Epidermal melanocyte (primary cell): ENCODE results near the gene TMEM150C.
A peak's percentile ranks its signal among the peaks of the same experiment; 100 is the strongest.
"Not testable (repeated sequence)": the region's sequence is repeated elsewhere in the genome, so short reads cannot be mapped to it uniquely, and the experiment has no call there.

Source experiments
- DNase-seq: peaks from one replicate; pipeline ENCODE4 v3.0.0; 2011; ENCODE audit warnings: low spot score; ENCODE audit not compliant: insufficient read length

Gene TMEM150C

DNA sequence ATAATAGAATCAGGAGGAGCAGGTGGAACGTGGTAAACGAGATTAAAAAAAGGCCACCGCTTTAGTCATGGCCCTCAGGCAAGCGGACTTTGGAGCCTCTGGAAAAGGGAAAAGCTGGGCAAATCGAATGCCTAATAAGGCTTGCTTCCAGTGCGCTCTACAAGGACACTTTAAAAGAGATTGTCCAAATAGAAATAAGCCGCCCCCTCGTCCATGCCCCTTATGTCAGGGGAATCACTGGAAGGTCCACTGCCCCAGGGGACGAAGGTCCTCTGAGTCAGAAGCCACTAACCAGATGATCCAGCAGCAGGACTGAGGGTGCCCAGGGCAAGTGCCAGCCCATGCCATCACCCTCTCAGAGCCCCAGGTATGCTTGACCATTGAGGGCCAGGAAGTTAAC, 84.3 kb downstream of the TMEM150C start:
- DNase-seq, result not testable (repeated sequence)

DNA sequence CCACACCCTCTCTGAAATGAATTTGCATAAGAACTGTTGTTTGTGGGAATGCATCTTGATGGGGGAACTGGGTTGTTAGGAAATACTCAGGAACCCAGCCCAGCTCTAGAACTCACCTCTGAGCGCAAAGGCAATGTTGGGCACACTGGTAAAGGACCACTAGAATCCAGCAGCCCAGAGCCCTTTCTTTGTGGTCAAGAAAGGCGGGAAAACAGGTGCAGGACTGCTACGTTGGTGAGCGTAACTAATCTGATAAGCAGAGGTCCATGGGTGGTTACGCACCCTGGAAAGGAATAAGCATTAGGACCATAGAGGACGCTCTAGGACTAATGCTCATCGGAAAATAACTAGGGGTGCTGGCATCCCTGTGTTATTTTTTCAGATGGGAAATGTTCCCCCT, 85.9 kb downstream of the TMEM150C start:
- DNase-seq, result not testable (repeated sequence)

DNA sequence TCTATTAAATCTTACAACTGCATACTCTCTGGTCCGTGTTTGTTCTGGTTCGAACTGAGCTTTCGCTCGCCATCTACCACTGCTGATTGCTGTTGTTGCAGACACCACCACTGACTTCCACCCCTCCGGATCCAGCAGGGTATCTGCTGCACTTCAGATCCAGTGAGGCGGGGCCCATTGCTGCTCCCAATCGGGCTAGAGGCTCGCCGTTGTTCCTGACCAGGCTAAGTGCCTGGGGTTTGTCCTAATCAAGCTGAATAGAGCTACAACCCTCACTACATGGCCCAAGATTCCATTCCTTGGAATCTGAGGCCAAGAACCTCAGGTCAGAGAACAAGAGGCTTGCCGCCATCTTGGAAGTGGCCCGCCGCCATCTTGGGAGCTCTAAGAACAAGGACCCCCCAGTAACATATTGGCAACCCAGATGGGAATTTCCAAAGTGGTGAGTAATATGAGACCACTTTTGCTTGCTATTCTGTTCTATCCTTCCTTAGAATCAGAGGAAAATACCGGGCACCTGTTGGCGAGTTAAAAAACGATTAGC, 88.1 kb downstream of the TMEM150C start:
- no peak for DNase-seq

DNA sequence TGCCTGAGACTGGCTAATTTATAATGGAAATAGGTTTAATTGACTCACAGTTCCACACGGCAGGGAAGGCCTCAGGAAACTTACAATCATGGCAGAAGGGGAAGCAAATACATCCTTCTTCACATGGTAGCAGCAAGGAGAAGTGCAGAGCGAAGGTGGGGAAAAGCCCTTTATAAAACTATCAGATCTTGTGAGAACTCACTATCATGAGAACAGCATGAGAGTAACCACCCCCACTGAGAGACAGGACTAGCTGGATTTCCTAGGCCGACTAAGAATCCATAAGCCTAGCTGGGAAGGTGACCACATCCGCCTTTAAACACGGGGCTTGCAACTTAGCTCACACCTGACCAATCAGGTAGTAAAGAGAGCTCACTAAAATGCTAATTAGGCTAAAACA, 88.7 kb downstream of the TMEM150C start:
- DNase-seq, result not testable (repeated sequence)

DNA sequence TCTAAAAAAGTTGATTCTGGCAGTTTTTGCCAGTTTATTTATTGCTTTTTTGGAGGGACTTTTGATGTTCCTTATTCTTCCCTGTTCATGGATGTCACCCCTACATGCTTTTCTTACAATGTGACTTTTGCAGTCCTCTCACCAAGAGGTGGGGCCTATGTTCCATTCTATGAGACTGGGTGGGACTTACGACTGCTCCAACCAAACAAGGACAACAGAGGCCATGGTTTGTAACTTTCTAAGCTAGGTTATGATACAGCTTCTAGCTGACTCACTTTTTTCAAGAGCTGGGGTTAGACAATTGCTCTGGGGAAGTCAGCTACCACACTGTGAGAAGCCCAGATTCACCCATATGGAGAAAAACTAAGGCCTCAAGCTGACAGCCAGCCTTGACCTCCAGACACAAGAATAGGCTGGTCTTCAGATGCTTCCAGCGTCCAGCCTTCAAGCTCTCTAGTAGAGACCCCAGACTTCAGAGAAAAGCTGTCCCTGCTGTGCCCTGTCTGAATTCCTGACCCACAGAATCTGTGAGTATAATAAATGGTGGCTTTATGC, 91.9 kb downstream of the TMEM150C start:
- DNase-seq, result no peak

DNA sequence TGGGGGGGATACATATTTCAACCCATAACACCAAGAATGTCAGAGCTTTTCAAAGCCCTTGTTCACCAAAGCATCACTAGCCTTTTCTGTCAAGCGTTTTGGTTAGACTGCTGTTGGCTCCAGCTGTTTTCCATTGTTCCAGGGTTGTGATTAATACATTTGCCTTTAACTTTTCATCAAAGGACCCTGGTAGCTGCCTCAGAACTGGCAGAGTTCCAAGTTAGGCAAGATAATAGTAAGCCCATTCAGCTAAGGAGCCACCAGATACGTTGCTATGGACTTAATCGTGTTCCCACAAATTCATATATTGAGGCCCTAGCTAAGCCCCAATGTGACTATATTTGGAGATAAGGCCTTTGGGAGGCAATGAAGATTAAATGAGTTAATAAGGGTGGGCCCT, 94.3 kb downstream of the TMEM150C start:
- DNase-seq, result no peak

DNA sequence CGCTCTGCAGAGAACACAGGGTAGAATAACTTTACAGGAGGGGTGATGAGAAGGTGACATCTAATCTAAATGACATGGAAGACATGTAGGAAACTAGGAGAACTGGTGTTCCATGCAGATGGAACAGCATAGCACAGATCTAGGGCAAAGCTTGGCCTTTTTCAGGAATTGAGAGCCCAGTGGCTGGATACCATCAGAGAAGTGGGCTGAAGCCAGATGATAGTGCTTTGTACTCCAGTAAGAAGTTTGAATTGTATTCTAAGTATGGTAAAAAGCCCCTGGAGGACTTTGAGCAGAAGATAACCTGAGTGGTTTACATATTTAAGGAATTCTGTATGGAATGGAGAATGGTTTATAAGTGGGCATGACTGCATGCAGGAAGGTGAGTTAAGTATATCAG, 98.6 kb downstream of the TMEM150C start:
- DNase-seq, result no peak

DNA sequence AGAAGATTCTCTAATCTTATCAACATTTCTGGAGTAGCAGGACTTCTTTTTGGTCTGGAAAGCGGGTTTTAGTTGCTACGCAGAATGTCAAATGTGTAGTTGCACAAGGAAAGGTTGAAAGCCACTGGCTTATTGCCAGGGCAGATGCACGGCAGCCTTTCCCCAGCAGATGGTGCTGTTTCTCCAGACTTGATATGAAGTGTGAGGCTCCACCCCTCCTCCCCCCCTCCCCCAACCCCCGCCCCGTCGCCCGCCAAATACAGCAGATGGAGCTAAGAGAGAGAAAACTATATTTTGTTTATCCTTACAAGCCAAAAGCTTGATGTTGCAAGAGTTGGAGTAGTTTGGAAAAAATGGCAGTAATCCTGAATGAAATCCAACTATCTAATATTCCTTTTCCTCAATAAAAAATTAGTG, 99.4 kb downstream of the TMEM150C start:
- DNase-seq, result peak; percentile 73

DNA sequence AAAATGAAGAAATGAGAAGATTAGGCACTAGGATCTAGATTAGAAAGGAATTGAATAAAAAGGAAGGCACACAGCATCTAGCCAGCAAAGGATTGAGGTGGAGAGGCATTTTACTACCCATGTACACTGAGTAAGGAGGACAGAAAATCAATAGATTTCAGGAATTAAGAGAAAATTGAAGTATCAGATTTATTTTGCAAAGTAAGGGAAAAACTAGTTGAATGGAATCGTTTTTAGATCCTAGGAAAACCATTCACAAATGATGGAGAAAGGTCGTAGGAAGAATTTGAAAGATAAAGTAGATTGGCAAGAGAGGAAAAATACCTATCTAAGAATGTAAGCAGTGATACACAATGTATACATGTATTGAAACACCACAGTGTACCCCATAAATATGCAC, 100.1 kb downstream of the TMEM150C start:
- no peak for DNase-seq

DNA sequence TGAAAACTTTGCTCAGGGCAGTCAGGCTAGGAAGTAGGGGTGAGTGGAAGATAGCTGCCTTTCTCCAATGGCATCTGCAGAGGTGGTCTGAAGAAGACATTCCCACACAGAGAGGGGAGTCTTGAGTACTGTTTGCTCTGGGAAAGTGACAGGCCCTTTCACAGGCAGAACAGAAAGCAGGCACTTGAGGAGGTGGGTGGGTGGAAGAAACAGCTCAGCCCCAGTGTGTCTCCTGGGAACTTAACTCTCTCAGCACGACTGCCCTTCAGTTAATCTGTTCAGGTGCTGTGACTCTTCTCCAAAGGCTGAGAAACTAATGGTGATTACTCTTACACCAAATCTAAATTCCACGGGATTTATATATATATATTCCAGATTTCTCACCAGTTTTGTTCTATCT, 103.1 kb downstream of the TMEM150C start:
- DNase-seq, result no peak

DNA sequence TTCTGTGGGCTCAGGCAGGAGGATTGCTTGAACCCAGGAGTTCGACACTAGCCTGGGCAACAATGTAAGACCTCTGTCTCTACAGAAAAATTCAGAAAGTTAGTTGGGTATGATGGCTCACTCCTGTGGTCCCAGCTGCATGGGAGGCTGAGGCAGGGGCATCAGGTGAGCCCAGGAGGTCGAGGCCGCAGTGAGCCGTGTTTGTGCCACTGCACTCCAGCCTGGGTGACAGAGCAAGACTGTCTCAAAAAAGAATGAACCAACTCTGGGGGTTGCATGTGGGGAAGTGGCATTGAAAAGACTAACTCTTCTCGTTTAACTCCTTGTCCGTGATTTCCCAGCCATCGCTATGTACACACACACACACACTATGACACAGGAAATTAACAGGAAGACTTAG, 104.5 kb downstream of the TMEM150C start:
- no peak for DNase-seq

DNA sequence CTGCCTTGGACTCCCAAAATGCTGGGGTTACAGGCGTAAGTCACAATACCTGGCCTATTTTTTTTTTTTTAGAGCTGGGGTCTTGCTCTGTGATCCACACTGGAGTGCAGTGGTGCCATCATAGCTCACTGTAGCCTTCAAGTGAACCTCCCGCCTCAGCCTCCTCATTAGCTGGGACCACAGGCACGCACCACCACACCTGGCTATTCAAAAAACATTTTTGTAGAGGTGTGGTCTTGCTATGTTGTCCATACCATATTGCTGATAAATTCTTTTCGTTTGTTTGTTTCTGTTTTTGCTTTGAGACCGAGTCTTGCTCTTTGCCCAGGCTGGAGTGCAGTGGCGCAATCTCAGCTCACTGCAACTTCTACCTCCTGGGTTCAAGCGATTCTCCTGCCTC, 109.8 kb downstream of the TMEM150C start:
- DNase-seq, result no peak

DNA sequence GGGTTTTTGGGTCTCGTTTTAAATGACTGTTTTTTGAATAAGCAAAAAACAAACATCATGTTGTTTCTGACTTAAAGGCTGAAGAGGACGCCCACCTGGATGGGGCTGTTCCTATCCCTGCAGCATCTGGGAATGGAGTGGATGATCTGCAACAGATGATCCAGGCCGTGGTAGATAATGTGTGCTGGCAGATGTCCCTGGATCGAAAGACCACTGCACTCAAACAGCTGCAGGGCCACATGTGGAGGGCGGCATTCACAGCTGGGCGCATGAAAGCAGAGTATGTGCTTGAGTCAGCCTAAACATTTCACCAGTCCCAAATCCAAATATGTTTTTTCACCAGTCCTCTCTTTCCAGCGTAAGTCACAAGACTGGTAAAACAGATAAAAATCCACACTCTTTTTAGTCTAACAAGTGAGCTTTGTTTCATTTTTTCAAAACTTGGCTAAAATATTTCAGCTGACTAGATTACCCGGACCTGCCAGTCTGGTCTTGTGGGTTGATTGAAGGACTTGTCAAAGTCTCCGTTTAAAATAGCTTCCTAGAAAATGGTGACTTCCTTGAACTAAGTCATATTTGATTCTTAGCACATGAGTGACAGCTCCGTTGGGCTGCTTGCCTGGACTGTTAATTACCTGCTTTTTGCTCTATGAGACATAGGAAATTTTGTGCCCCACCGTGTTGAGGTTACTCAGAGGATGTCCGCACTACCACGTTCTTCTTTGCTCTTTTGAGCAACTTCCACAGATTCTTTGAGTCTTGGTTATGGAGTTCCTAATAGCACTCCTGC, 110.6 kb downstream of the TMEM150C start:
- no peak for DNase-seq

DNA sequence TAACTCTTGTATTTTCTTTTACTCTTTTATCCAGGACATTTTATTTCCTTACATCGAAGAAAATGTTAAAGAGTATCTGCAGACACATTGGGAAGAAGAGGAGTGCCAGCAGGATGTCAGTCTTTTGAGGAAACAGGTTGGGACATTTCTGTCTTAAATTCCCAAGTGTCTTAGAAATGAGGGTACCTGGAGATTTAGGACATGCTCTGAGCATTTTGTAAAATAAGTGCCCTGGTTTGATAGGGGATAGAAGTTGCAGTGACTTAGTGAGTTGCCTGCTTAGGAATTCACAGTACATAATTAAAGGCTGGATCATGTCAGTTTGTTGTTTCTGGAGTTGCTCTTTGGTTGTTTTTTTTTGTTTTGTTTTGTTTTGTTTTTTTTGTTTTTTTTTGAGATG, 113.9 kb downstream of the TMEM150C start:
- DNase-seq, result no peak

DNA sequence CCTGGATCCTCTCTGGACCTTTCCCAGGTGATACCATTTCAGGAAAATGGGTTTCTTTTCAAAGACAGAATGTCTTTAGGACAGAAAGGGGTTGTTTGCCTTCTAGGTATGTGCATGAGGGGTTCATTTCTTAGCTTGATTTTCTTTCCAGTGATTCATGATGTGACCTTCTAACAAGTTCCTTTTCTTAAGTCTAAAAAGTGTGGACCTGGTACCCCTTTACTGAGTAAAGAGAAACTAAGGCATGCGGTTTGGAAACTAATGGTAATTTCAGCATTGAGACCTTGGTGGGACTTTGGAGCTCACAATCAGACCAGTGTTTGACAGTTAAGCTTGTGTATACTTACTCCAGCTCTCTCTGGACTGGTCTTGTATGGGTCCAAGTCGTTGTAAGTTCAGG, 122.7 kb downstream of the TMEM150C start:
- no peak for DNase-seq

DNA sequence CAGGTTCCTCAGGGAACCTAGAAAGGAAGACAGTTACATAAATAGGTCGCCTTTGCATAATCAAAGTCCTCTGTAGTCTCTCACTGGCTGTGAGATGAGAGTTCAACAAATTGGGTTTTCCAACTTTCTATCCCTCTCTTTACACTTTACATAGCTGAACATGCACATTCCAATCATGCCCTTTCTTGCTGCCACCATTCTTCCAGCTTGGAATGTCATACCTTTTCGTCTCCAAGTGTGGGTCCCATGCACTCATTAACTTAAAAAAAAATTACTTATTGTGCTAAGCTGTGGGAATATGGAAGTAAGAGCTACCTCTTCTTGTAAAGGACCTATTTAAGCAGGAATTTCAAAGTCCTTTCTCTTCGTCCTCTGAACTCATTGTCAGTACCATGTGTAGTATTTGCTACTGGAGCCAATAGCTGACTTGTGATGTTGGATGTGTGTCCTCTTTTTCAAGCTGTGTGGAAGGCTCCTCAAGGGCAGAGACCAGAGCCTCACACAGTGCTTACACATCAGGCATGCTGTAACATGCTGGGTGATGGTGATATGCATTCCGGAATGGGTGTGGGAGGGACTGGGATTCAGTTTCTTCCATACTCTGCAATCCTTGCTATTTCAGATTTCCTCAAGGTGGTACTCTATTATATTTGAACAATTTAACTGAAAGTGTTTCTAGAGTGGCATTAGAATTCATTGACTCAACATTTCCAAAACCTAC, 124.3 kb downstream of the TMEM150C start:
- DNase-seq, result no peak

DNA sequence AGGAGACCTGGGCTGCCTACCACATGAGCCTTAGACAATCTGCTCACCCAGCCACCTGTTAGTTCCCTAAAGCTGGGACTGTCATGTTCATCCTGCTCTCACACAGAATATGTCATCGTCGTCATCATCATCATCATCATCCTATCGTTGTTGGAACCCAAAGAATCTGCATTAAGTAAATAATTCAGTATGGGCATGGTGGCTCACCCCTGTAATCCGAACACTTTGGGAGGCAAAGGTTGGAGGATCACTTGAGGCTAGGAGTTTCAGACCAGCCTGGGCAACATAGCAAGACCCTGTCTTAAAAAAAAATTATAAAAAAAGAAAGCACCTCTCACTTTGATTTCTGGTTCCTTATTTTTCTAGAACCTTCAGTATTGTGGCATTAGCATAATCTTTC, 125.0 kb downstream of the TMEM150C start:
- DNase-seq, result no peak

DNA sequence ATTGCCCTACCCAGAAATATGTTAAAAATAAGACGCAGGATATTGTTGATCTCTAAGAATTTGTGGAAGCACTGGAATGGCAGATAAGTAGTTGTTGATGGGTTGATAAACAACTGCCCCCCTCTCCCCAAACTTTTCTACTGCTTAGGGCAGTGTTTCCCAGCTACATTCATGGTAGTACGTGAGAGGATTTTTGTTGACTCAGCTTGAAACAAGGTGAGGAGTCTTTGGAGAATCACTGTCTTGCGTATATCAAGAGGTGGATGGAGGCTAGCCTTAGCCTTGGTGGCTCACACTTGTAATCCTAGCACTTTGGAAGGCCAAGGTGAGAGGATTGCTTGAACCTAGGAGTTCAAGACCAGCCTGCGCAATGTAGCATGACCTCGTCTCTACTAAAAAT, 125.7 kb downstream of the TMEM150C start:
- DNase-seq, result no peak

DNA sequence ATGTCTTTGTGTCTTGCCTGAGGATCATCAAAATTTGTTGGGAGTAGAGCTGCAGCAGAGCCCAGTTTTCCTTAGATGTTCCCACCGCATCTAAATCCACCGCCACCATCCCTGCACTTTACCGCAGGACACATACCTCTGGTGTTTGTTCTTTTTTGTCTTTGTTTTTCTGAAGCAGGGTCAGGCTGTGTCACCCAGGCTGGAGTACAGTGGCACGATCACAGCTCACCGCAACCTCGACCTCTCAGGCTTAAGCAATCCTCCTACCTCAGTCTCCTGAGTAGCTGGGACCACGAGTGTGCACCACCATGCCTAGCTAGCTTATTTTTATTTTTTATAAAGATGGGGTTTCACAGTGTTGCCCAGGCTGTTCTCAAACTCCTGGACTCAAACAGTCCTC, 126.8 kb downstream of the TMEM150C start:
- DNase-seq, result no peak

DNA sequence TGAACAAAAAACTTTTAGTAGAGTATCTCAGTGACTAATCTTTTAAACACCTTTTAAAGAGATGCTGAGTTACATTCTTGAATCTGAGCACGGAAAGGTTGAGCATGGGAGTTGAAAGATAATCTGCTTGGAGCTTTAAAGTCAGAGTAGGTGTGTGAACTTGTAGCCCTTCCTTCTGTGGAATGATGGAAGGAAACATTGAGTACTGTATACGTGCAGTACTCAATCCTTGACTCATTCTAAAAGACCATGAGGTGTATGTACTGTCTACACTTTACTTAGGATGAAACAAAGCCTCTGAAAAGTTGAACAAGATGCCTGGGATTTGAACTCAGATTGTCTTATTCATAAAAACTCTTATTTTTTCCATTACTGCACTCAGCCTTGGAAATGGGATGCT, 128.0 kb downstream of the TMEM150C start:
- DNase-seq, result no peak
